HG03439 (cell line): Measurements from ENCODE around the gene ARID5A.
A peak's percentile ranks its signal among the peaks of the same experiment; 100 is the strongest.
"Not testable (repeated sequence)": the region's sequence is repeated elsewhere in the genome, so short reads cannot be mapped to it uniquely, and the experiment has no call there.

ENCODE experiments used
- ATAC-seq: cut with Tn5 transposase; IDR thresholded peaks from one replicate; pipeline ENCODE4 v1.9.1; 2021; ENCODE audit warnings: mild to moderate bottlenecking, moderate library complexity; ENCODE audit not compliant: unreplicated experiment

Gene ARID5A, protein sequence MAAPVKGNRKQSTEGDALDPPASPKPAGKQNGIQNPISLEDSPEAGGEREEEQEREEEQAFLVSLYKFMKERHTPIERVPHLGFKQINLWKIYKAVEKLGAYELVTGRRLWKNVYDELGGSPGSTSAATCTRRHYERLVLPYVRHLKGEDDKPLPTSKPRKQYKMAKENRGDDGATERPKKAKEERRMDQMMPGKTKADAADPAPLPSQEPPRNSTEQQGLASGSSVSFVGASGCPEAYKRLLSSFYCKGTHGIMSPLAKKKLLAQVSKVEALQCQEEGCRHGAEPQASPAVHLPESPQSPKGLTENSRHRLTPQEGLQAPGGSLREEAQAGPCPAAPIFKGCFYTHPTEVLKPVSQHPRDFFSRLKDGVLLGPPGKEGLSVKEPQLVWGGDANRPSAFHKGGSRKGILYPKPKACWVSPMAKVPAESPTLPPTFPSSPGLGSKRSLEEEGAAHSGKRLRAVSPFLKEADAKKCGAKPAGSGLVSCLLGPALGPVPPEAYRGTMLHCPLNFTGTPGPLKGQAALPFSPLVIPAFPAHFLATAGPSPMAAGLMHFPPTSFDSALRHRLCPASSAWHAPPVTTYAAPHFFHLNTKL

DNA sequence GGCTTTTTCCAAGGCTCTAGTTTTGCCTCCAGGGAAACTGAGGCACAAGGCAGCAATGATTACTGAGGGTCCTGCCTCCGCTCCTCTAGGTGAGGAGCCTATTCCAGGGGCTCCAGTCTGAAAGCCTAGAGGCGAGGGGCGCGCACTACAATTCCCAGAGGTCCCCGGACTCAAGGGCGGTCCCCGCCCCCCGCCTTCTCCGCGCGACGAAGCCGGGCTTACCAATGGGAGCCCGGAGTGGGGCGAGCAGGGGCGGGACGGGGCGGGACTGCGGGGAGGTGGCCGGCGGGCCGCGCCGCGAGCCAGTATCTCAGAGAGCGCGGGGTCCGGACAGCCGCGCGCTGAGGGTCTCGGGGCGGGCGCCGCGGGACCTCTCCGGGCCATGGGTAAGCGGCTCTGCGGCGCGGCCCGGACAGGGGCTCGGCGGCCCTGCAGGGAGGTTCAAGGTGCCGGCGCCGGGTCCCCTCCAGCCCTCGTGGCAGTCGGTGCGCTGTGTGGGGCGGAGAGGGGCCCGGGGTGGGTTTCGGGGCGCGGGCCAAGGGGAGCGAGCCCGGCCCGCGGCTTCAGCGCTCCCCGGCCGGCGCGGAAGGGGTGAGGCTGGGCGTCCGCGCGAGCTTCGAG is at the start of gene ARID5A:
Gene ARID5A (plus strand): TSS at position 308 of the 621 bp plus-strand sequence. CDS start 75 bp downstream, at position 383.
- peak; percentile 41 for ATAC-seq

DNA sequence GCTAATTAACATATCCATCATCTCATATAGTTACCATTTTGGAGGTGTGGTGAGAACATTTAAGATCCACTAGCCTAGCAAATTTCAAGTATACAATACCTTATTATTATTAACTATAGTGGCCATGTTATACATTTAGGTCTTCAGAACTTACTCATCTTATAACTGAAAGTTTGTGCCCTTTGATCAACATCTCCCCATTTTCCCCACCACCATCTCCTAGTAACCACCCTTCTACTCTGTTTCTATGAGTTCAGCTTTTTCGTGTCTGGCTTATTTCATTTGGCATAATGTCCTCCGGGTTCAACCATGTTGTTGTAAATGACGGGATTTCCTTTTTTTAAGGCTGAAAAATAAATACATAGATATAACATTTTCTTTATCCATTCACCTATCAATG is 47.3 kb upstream of the ARID5A start:
- no peak for ATAC-seq

DNA sequence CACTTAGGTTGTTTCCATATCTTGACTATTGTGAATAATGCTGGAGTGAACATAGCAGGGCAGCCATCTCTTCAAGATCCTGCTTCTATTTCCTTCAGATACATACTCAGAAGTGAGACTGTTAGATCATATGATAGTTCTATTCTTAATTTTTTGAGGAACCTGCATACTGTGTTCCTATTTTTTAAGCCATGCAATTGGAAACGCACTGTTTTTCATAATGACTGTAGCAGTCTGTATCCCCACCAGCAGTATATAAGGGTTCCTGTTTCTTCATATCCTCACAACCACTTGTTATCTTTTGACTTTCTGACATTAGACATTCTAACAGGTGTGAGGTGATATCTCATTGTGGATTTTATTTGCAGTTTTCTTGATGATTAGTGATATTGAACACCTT is 46.9 kb upstream of the ARID5A start:
- no peak for ATAC-seq

DNA sequence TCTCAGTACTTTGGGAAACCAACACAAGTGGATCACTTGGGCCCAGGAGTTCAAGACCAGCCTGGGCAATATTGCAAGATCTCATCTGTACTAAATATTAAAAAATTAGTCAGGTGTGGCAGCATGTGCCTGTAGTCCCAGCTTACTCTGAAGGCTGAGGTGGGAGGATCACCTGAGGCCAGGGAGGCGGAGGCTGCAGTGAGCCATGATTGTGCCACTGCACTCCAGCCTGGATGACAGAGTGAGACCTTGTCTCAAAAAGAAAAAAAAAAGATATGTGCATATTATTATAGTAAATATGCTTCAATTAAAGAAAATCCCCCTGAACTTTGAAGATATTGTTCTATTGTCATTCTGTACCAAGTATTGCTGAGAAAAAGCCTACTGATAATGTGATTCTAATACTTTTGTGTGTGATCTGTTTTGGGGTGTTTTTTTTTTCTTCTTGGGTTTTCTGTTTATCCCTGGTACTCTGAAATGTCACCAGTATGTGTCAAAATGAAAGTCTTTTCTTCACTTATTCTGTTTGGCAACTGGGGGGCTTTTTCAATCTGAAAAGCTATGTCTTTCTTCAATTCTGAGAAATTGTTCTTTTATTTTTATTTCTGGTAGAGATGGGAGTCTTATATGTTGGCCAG is 44.6 kb upstream of the ARID5A start:
- no peak for ATAC-seq

DNA sequence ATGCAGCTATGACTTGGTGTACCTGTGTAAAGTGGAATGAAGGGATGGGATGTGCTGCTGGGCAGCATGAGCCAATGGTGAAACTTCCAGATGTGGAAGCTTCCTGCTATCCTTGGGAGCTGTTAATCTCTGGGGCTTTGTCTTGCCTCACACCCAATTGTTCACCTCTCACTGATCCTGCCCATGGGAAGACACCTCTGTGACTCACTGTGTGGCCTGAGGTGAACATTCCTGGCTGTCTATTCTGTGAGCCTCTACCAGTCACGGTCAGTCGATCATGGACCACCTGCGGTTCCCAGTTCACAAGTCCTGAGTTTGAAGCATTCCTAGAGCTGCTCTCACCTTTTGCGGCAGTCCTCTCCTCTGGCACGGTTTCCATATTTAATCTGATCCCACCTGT is 43.5 kb upstream of the ARID5A start:
- ATAC-seq, result no peak

DNA sequence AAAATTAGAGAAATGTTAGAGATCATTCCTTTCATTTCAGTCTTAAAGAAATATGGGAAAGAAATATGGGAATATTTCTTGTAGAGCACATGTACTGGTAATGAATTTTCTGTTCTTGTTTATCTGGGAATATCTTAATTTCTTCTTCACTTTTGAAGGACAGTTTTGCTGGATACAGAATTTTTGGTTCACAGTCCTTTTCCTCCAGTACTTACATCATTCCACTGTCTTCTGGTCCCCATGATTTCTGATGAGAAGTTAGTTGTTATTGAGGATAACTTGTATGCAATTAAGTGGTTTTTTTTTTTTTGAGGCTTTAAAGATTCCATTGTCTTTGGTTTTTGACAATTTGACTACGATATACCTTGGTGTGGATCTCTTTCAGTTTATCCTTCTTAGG is 42.4 kb upstream of the ARID5A start:
- ATAC-seq, result no peak

DNA sequence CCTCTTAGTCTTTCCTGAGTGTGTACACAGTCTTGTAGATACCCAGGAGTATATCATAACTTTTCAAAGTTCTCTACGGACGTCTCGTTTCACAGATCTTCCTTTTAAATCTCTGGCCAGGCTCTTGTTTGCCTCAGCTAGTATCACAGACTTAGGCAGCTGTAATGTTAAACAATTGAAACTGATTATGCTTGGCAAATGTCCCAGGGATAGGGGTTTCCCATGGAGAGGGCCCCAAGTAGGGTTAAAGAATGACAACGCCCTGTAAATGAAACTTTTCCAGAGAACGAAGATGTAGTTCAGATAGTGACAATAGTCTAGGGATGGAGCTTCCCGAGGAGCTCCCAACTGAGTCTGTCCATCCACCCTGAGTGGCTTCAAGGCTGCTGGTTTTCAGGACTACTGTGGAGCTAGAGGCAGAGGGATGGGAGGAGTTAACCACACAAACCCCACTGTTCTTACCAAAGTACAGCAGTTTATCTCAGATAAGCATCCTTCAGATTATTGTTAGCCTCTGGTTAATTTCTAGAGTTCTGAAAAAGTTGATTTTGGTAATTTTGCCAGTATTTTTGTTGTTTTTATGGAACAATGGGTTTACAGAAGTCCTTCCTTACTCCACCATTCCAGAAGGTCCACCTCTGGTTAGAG is 40.4 kb upstream of the ARID5A start:
- ATAC-seq, result no peak

DNA sequence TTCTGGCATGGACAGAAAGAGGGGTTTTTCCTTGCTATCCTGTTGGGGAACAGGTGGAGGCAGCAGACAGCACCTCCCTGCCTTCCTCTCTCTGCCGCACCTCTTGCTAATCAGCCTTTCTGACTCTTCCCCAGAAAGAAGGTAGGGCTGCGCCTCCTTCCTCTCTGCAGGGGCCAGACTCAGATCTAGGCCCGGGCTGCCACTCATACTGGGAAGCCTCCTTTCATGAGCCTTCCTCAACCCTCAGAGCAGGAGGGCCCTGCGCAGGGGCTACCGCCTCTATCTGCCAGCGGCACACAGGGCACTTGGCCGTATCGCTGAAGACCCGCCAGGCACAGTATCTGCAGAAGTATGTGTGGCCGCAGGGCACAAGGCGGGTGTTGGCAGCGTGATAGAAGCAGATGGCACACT is 38.5 kb upstream of the ARID5A start:
- ATAC-seq, result no peak

DNA sequence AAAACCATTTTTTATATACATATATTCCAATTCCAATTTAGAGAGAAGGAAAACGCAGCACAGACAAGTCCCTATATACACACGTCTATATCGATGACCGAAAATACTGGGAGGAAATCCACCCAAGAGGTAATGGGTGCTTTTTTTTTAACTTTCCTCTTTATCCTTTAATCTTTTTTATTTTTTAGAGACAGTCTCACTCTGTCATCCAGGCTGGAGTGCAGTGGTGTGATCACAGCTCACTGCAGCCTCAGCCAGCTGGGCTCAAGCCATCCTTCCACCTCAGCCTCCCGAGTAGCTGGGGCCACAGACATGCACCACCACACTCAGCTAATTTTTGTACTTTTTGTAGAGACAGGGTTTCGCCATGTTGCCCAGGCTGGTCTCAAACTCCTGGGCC is 37.9 kb upstream of the ARID5A start:
- not testable (repeated sequence) for ATAC-seq

DNA sequence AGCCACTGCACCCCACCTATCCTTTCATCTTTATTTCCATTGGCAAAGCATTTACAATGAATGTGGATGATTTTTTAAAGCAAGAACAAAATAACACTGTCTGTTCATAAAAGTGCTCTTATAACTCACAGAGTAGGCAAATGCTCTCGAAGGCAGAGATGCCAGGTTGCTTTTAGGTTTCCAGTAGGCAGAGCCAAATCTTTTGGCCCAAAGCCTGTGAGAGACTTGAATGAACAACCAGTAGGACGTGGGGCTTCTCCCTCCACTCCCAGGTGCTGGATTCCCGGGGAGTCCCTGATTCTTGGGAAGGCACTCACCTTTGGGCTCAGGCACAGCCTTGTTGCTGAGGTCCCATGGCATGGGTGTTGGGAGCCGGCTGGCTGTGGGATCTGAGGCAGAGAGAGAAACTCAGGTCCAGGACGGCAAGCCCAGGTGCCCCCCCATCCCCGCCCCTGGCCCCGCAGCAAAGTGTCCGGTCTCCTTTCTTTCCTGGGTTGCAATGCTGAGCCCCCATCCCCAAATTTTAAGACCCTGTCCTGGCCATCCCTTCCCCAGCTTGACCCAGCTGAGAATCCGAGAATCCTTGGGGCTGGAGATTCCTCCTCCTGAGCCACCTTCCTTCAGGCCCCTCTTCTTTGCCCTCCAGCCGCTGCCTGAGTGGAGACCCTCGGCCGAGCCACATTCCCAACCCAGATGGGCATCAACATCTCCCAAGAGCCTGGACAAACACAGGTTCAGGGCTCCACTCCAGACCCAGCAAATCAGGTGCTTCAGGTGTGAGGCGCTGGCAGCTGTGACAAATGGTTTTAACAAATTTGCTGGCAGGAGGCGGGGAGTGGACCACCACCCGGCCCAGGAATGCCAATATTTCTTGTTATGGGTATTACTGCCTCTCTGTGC is 37.2 kb upstream of the ARID5A start:
- no peak for ATAC-seq

DNA sequence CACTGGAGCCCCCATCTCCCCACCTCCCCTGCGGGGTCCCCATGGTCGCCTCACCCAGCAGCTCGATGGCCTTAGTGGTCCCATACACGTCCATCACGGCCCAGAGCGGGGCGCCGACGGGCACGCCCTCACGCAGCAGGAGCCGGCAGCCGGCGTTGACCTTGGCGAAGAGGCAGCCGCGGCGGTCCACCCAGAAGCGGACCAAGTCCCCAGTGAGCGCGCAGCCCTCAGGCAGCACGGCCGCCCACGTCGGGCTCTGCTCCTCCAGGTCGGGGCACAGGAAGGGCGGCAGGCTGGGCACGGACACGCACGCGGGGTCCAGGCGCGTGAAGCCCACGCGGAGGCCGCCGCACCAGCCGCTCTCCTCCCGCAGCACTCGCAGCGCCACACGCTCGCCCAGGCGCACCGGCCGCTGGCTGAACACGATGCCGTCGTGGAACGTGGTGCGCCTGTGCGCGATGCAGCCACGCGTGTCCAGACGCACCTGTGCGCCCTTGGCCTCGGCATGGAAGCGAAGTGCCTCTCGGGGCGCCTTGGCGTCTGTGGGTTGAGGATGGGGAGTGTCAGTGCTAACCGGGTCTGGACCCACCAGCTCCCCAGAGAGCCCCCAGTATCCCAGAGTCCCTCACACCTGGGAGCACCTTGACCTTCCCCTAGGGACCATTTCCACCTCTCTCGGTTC is 36.0 kb upstream of the ARID5A start:
- ATAC-seq, result no peak

DNA sequence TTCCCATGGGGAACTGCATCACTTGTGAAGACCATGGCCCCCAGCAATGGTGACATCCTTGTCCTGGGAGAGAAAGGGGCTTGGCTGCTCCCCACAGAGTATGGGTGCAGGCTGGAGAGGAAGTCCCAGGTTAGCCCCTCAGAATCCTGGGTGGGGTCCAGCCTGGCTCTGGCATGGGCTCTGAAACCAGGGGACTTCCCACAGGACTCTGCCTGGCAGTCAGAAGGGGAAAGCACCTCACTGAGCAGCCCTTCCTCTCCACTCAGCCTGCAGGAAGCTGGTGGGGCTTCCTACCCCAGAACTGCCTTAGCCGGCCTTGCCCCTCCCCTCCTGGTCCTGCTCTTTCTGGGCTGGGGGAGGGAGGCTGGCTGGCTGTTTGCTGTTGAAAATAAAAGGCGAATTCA is 35.1 kb upstream of the ARID5A start:
- no peak for ATAC-seq

DNA sequence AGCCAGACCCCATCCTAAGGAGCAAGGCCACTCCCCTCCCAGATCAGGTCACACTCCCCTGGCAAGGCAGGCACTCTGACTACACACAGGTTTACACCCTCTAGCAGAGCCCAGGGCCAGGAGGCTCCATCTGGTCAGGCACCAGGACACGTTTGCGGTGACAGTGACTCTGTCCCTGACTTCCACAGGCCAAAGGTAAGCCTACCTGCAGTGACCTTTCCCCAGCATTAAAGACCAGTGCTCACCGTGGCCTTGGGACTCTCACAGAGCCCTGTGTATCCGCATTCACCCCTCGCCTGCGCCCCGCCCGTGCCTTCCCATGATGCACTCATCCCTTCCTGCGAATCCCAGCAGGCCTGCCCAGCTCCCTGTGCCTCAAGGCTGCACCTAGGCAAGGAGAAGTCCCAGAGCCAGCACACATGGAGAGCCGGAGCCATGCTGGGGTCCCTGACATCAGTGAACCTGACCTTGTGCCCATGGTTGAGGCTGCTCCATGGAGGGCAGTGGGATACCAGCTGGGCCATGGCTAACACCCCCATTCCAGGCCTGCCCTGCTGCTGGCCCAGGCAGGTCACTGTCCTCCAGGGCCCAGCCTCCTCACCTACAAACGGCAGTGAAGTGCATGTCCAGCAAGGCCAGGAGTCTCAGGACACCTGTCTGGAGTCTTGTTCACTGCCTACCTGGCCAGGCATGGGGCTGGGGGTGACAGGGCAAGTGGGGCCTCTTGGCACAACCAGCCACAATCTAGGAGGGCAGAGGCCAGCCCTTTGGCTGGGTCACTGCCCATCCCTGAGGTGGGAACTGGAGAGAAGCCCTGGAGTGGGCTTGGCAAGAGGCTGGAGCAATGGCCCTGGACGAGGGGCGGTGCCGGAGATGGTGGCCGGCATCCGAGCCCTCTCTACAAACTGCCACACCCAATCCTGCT is 34.4 kb upstream of the ARID5A start:
- ATAC-seq, result no peak

DNA sequence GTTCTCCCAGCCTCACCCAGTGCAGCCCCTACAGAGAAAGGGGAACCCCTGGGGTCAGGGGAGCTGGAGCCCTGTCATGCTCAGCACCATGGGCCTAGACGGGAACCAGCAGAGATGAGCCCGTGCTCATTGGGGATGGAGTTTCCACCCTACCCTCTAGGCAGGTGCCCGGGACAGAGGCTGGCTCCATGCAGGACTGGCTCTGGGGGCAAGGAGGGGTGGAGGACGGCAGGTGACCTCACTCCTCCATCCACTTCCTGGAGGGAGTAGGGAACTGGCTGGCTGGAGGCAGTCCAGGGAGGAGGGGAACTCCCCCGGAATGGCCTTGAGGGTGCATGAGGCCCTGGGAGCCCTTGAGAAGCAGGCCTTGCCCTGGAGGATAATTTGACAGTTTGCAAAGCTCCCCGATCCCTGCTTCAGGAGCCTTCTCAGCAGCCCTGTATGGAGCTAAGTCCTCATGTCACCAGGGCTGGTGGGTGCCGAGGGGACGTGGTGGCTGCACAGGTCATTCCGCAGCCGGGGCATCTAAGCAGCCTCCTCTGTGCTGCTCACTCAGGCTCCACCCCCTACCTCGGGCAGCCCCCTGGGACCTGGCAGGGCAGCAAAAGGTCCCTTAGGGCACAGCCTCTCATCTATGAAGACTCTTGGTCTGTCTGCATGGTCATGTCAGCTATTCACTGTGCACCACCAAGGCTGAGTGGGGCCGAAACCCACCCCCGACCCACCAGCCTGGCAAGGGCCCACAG is 33.5 kb upstream of the ARID5A start:
- no peak for ATAC-seq

DNA sequence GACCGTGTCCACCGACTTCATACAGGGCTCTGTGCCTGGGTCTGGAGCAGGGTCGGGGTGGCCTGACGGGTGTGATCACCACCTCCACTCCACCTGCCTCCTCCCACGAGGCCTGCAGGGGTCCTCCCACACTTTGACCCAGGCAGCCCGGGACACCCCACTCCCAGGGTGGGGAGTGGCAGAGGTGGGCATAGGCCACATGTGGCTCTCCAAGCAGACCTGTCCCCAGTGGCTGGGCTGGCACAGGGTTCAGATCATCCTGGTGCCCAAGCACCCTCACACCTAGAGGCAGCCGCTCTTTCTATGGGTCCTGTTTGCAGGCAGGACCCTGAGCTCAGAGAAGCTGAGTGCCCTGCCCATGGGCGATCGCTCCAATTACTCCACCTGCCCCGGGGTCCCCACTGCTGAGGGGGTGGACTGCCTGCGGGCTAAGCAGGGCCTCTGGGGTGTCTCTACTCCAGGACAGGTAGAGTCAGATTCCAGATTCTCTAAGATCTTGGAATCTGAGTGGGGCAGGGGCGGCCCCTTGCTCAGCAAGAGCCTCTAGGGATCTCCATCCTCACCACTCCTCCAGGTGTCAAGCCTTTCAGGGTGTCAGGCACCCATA is 32.8 kb upstream of the ARID5A start:
- no peak for ATAC-seq

DNA sequence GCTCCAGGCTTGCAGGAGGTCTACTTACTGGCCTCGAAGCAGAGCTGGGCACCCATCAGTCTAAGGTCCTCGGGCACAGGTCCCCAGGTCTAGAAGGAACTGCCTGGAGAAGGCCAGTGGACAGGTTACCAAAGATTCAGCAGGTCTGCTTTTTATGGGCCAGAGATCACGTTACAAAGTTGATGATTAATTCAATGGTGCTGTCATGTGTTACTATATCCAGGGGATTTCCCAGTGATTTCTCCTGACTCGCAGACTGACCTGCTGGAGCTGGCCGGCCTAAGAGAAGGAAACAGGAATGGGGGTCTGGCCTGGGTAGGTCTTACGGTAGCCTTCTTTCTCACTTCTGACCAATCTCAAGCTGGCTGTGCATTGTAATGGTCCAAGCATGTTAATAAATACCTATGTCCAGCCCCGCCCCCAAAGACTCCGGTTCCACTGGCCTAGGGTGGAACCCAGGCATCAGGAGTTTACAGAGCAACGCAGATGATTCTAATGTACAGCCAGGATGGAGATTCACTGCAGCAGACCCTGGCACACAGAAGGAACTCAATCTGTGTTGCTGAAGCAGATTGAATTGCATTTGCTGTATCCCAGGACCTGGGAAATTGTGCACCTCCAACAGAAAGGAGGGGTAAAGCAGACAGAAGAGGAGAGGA is 31.2 kb upstream of the ARID5A start, which contains the start of gene NEURL3:
Gene NEURL3 (minus strand): TSS at position 127 of the 659 bp plus-strand sequence. CDS start 71 bp downstream, at position 56.
- ATAC-seq, result no peak
